Loucy (cell line): Measurements from ENCODE around the gene CDK19.

Source experiments
- H2AFZ ChIP-seq: fragments of 200-600 bp; sonication (generic); 2 replicates; pipeline ENCODE4 v1.6.0; 2016; ENCODE audit warnings: antibody characterized with exemption, mild to moderate bottlenecking, low read length, moderate library complexity
- H3F3A ChIP-seq: fragments of 200-600 bp; 2 replicates; pipeline ENCODE4 v1.6.0; 2016; ENCODE audit warnings: antibody characterized with exemption, low read depth, mild to moderate bottlenecking
- H3K27me3 ChIP-seq: fragments of 200-600 bp; sonication (generic); 2 replicates; pipeline ENCODE4 v1.6.1; 2014; ENCODE audit warnings: low read length, mild to moderate bottlenecking; ENCODE audit not compliant: insufficient read depth, poor library complexity, severe bottlenecking
- H3K36me3 ChIP-seq: fragments of 200-600 bp; sonication (generic); 2 replicates; pipeline ENCODE4 v1.6.1; 2016; ENCODE audit warnings: low read length; ENCODE audit not compliant: insufficient read depth
- H3K4me1 ChIP-seq: fragments of 200-600 bp; sonication (generic); 2 replicates; pipeline ENCODE4 v1.5.1; 2014; ENCODE audit warnings: low read length, mild to moderate bottlenecking; ENCODE audit not compliant: insufficient read depth, poor library complexity, severe bottlenecking
- H3K4me2 ChIP-seq: fragments of 200-600 bp; sonication (generic); 2 replicates; pipeline ENCODE4 v1.6.0; 2014; ENCODE audit warnings: antibody characterized with exemption, low read length, low read depth, mild to moderate bottlenecking; ENCODE audit not compliant: poor library complexity, severe bottlenecking
- H3K4me3 ChIP-seq: fragments of 200-600 bp; sonication (generic); 2 replicates; pipeline ENCODE4 v1.5.1; 2014; ENCODE audit warnings: low read length, mild to moderate bottlenecking, mixed read lengths; ENCODE audit not compliant: poor library complexity, severe bottlenecking
- H3K79me2 ChIP-seq: fragments of 200-600 bp; sonication (generic); 2 replicates; pipeline ENCODE4 v1.6.1; 2014; ENCODE audit warnings: low read length; ENCODE audit not compliant: insufficient read depth
- H3K9ac ChIP-seq: fragments of 200-600 bp; sonication (generic); 2 replicates; pipeline ENCODE4 v1.6.0; 2014; ENCODE audit warnings: mild to moderate bottlenecking, low read depth, low read length, moderate library complexity; ENCODE audit not compliant: poor library complexity, severe bottlenecking
- H3K9me2 ChIP-seq: fragments of 200-600 bp; sonication (generic); replicated peaks from 2 replicates; pipeline ENCODE4 v1.6.1; 2016; ENCODE audit warnings: low read depth, low read length, mixed read lengths
- H3K9me3 ChIP-seq: fragments of 200-600 bp; sonication (generic); 2 replicates; pipeline ENCODE4 v1.6.1; 2014; ENCODE audit warnings: mild to moderate bottlenecking, antibody characterized with exemption, low read length, low read depth; ENCODE audit not compliant: insufficient read depth
- H4K20me1 ChIP-seq: fragments of 200-600 bp; sonication (generic); 2 replicates; pipeline ENCODE4 v1.6.0; 2014; ENCODE audit warnings: antibody characterized with exemption, low read length, mild to moderate bottlenecking; ENCODE audit not compliant: insufficient read depth, poor library complexity, severe bottlenecking
- CTCF ChIP-seq: fragments of 200-600 bp; sonication (generic); conservative IDR thresholded peaks from 2 replicates; pipeline ENCODE4 v1.5.1; 2014; ENCODE audit warnings: mild to moderate bottlenecking, antibody characterized with exemption, low read length
- EZH2phosphoT487 ChIP-seq: fragments of 200-600 bp; IDR thresholded peaks from 2 replicates; pipeline ENCODE4 v1.6.1; 2018; ENCODE audit warnings: antibody characterized with exemption, mild to moderate bottlenecking, moderate library complexity, borderline replicate concordance

CDK19 gene

GRCh38 chr6:110784610-110784979 is 30.7 kb downstream of the CDK19 start:
- H3K36me3 ChIP-seq = peaks cover 6% of the 10 kb centered on the region
- H3K4me2 ChIP-seq = no peak overlapping the region

GRCh38 chr6:110781522-110782214 is 33.6 kb downstream of the CDK19 start:
- H3K36me3 ChIP-seq = peaks cover 6% of the 10 kb centered on the region; the same call in 1 of the 2 replicates
- H3K4me2 ChIP-seq = no peak overlapping the region
- no peak overlapping the region for H2AFZ ChIP-seq
- H3K79me2 ChIP-seq = peaks cover 69% of the 10 kb centered on the region
- no peaks in the 10 kb centered on the region for H3K27me3 ChIP-seq
- no peak overlapping the region for H3K9ac ChIP-seq
- H3K9me3 ChIP-seq = no peaks in the 10 kb centered on the region
- peaks cover 9% of the 10 kb centered on the region for H4K20me1 ChIP-seq
- H3K4me1 ChIP-seq = no peaks in the 10 kb centered on the region
- no peak for TF ChIP-seq EZH2phosphoT487
- no peak for TF ChIP-seq CTCF
- no peaks in the 10 kb centered on the region for H3K9me2 ChIP-seq
- no peak overlapping the region for H3K4me3 ChIP-seq
- H3F3A ChIP-seq = no peaks in the 10 kb centered on the region

More at GRCh38 chr6:110784610-110784979, 30.7 kb downstream of the CDK19 start:
- Histone ChIP-seq H4K20me1 (peaks cover 9% of the 10 kb centered on the region), H3F3A (no peaks in the 10 kb centered on the region), H3K9me3 (0 out of 2 replicates have a peak, but pooled peaks cover 3% of the 10 kb centered on the region), H3K27me3 (no peaks in the 10 kb centered on the region), H3K4me3 (no peak overlapping the region), H3K79me2 (peaks cover 66% of the 10 kb centered on the region), H3K4me1 (no peaks in the 10 kb centered on the region), H3K9me2 (no peaks in the 10 kb centered on the region), H2AFZ (no peak overlapping the region), H3K9ac (no peak overlapping the region)
- TF ChIP-seq CTCF (no peak), EZH2phosphoT487 (no peak)

GRCh38 chr6:110778333-110778732 is 36.9 kb downstream of the CDK19 start:
- no peaks in the 10 kb centered on the region for H3K4me1 ChIP-seq
- no peaks in the 10 kb centered on the region for H3K9me2 ChIP-seq
- H3K4me2 ChIP-seq = no peak overlapping the region
- no peak overlapping the region for H3K4me3 ChIP-seq
- H2AFZ ChIP-seq = no peak overlapping the region
- no peaks in the 10 kb centered on the region for H3K27me3 ChIP-seq
- no peak overlapping the region for H3K9ac ChIP-seq
- no peaks in the 10 kb centered on the region for H3F3A ChIP-seq
- H3K9me3 ChIP-seq = no peaks in the 10 kb centered on the region
- H4K20me1 ChIP-seq = peaks cover 6% of the 10 kb centered on the region
- peaks cover 9% of the 10 kb centered on the region; the same call in 1 of the 2 replicates for H3K36me3 ChIP-seq
- H3K79me2 ChIP-seq = peaks cover 82% of the 10 kb centered on the region
- TF ChIP-seq CTCF = no peak
- no peak for TF ChIP-seq EZH2phosphoT487
